ENCODE results near the gene PCOLCE2.

DNA sequence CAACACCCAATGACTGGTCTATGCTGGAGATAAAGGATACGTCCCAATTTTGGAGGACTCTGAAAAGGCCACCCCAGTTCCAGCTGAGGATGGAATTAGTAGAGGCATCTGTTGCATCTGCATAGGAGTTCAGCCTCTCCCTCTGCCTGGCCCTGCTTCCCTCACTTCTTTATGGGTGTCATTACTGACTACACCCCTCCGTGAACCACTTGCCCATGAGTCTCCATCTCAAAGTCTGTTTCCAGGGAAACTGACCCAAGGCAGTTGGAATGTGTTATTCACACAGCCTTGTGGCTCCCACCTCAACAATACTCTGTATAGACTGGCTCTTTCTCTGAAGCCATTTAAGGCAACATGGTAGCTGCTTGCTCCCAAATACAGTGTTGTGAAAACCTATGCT, 21.4 kb upstream of the PCOLCE2 start:
- TF ChIP-seq EZH2 (IDR thresholded peaks at IDR 0.05; ENCODE audit: insufficient read depth, poor library complexity, severe bottlenecking) (no peak), EZH2phosphoT487 (IDR thresholded peaks at IDR 0.05; ENCODE audit: insufficient read depth, low read depth) (no peak)

All from GM23248 (cell line).